HFF-Myc (cell line): ENCODE data around the gene MICU1.
"Not testable (repeated sequence)": the region's sequence is repeated elsewhere in the genome, so short reads cannot be mapped to it uniquely, and the experiment has no call there.

Experiments
- DNase-seq: peaks from one replicate; pipeline ENCODE4 v3.0.0-alpha.2; 2011; ENCODE audit warnings: low read depth; ENCODE audit errors: extremely low read depth
- H3K4me3 ChIP-seq: replicated peaks from 2 replicates; pipeline ENCODE4 v1.5.1; 2011; ENCODE audit warnings: low read depth, mild to moderate bottlenecking, control low read depth, low read length
- TF ChIP-seq, protein P1 (sequence below): IDR thresholded peaks from 2 replicates; pipeline ENCODE4 v1.5.1; 2012; ENCODE audit warnings: mild to moderate bottlenecking, low read depth, low read length, control low read depth; ENCODE audit errors: missing control alignments

MICU1 gene, protein sequence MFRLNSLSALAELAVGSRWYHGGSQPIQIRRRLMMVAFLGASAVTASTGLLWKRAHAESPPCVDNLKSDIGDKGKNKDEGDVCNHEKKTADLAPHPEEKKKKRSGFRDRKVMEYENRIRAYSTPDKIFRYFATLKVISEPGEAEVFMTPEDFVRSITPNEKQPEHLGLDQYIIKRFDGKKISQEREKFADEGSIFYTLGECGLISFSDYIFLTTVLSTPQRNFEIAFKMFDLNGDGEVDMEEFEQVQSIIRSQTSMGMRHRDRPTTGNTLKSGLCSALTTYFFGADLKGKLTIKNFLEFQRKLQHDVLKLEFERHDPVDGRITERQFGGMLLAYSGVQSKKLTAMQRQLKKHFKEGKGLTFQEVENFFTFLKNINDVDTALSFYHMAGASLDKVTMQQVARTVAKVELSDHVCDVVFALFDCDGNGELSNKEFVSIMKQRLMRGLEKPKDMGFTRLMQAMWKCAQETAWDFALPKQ

DNA sequence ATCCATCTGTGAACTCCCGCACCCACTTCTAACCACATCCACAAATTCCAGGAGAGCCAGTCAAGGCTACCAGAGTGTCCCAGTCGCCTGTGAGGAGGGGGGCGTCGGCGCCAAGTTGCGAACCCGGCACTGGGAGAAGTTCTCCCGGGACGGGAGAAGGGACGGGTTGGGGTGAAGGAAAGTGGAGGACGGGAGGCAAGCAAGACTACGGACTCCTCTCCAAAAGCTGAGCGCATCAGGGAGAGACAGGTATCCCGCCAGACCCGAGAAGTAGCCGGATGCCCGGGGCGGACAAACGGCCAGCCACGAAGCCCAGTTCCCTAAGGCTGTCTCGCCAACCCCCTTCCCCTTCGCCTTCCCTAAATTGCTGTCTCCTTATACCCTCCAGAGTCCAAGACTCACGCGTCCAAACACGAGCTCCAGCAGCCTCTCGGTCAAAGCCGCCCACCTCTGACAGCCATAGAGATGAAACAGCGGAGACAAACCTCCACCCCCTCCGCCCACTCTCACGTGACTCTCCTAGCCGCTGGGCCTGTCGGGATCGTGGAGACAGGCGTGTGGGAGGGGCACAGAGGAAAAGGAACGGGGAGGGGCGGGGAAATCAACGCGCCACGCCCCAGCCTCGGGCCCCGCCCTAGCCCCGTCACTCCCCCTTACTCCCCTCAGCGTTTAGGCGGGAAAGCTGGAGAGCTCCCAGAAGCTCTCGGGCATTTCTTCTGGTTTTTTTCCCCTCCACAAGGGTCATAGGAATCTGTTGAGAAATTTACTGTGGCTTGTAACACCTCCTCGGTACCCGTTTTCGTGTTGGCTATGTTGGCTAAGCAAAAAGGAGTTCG lies at the start of gene MICU1:
Gene MICU1, minus strand, starts transcription at position 472 of the 836 bp plus-strand sequence. CDS start 59,286 bp downstream, outside the sequence.
- H3K4me3 ChIP-seq, result peak within 1 kb of the TSS; percentile 69
- DNase-seq, result peak; percentile 79
- TF ChIP-seq, protein P1, sequence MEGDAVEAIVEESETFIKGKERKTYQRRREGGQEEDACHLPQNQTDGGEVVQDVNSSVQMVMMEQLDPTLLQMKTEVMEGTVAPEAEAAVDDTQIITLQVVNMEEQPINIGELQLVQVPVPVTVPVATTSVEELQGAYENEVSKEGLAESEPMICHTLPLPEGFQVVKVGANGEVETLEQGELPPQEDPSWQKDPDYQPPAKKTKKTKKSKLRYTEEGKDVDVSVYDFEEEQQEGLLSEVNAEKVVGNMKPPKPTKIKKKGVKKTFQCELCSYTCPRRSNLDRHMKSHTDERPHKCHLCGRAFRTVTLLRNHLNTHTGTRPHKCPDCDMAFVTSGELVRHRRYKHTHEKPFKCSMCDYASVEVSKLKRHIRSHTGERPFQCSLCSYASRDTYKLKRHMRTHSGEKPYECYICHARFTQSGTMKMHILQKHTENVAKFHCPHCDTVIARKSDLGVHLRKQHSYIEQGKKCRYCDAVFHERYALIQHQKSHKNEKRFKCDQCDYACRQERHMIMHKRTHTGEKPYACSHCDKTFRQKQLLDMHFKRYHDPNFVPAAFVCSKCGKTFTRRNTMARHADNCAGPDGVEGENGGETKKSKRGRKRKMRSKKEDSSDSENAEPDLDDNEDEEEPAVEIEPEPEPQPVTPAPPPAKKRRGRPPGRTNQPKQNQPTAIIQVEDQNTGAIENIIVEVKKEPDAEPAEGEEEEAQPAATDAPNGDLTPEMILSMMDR, result no peak

DNA sequence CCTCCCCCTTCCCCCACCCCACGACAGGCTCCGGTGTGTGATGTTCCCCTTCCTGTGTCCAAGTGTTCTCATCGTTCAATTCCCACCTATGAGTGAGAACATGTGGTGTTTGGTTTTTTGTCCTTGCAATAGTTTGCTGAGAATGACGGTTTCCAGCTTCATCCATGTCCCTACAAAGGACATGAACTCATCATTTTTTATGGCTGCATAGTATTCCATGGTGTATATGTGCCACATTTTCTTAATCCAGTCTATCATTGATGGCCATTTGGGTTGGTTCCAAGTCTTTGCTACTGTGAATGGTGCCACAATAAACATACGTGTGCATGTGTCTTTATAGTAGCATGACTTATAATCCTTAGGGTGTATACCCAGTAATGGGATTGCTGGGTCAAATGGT lies 48.3 kb upstream of the MICU1 start:
- H3K4me3 ChIP-seq, DNase-seq: not testable (repeated sequence)

DNA sequence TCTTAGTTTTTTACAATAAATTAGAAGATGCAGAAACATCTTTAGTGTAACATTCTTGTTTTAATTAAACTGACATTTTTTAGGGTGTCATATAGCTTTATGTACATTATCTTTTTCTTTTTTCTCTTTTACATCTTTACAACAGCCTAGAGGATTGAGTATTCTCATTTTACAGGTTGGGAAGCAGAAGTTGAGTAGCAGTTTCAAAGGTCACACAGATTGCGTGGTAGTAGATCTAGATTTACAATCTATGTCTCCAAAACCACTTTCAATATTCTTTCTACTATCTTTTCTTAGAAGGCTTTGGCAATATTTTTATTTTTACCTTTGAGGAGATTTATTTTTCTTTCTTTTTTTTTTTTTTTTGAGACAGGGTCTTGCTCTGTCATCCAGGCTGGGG lies 47.4 kb upstream of the MICU1 start:
- no peak for DNase-seq
- no peak overlapping the region for H3K4me3 ChIP-seq
- TF ChIP-seq, protein P1, result no peak

GRCh38 chr10:72667207-72667864 lies 41.5 kb upstream of the MICU1 start:
- no peak for DNase-seq
- TF ChIP-seq, protein P1, result no peak
- H3K4me3 ChIP-seq, result no peak overlapping the region

GRCh38 chr10:72665925-72666324 lies 40.0 kb upstream of the MICU1 start:
- TF ChIP-seq, protein P1, result no peak
- no peak for DNase-seq
- H3K4me3 ChIP-seq, result no peak overlapping the region

DNA sequence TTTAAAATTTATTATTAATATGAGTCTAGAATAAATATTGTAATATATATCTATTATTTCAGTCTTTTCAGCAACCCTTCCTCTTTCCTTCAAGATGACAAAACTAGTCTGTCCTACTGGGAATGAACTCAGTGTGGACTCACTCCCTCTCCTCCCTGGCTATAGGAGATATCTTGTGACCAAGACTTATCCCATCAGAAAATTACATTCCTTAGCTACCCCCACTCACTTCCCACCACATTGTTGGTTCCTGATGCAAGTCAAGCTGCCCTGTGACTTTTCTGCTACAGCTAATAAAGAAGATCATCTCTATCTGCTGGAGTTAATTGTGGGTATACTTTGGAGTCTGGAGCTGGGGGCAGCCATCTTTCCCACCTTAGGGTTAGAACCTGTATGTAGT lies 38.1 kb upstream of the MICU1 start:
- no peak for DNase-seq
- no peak overlapping the region for H3K4me3 ChIP-seq
- TF ChIP-seq, protein P1, result no peak
